HG03520 (cell line): ENCODE data around the gene UMODL1.
"Not testable (repeated sequence)": the region's sequence is repeated elsewhere in the genome, so short reads cannot be mapped to it uniquely, and the experiment has no call there.

Source experiments
- ATAC-seq: cut with Tn5 transposase; IDR thresholded peaks from one replicate; pipeline ENCODE4 v1.9.1; 2021; ENCODE audit warnings: mild to moderate bottlenecking, moderate library complexity; ENCODE audit not compliant: unreplicated experiment

Gene UMODL1

DNA sequence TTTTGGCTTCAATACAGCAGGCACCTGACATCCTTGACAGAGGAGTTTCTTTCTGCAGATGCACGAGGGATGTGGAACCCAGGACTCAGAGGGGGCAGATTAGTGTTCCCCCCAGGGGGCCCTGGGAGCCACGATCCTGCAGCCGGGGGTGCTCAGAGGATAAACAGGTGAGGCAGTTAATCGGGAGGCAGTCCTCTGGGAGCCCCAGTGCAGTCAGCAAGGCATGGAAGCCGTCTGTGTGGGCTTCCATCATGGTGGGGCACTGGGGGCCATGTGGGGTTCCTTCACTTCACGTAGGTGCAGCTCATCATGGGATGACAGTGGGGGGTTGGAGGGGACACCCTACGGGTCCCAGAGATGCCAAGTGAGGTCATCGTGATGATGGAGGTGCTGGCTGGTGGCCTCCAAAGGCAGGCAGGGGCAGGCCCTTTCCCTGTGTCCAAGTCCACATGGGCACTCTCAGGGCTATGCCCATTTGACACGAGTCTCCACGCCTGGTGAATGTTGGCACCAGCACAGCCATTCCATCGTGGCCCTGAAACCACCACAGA is 88.5 kb downstream of the UMODL1 start:
- ATAC-seq: no peak

DNA sequence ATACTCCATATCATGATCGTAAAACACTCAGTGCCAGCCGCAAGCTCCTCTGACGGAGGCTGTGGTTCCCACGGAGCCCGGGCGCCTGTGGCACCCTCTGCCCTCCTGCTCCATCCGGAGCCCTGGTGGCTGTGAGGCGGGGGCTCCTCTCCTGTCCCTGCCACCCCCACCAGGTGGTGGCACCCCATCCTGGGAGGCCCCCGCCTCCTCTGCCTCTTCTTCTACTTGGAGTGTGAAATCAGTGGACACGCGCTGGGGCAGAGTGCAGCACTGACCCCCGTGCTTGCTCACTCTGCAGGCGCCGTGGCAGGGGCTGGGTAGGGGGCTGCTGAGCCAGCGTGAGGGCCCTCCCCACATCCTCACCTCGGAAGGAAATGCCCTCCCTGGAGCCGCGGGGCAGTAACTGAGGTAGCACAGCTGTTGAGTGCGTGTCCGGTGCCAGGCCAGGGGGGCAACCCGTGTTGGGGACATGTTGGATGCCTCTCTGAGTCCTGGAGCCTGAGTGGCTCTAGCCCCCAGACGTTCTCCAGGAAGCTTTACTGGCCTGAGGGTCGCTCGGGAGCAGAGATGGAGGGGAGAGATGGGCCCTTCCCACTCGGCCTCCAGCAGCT is 89.1 kb downstream of the UMODL1 start:
- no peak for ATAC-seq

DNA sequence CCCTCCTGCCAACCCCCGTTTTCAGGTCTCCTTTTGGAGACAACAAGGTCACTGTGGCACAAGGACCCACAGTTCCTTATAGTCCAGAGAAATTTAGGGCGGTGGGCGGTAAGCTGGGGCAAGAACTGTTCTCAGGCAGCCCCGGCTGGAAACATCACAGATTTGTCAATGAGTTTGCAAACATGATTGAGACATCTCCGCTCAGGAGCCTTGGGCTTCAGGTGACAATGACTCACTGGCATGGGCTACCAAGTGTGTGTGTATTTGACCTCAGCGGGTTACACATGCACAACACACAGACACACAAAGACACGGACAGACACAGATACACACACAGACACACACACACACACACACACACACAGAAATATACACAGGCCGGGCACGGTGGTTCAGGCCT is 89.6 kb downstream of the UMODL1 start:
- ATAC-seq: no peak

DNA sequence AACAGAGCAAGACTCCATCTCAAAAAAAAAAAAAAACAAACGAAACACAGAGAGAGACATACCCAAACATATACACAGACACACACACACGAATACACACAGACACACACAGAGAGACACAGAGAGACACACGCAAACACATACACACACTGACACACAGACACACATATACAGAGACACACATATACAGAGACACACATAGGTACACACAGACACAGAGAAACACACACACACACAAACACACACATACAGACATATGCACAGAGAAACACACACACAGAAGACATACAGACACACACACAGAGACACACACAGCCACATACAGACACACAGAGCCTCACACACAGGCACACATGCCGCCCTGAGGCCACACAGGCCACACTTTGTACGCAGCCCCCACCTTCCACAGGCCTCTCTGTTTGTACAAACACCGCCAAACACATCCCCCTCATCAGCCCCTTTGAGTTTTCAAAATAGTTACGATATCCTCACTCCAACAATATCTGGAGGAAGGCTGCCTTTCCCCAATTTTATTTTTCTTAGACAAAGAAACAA is 90.4 kb downstream of the UMODL1 start:
- no peak for ATAC-seq

DNA sequence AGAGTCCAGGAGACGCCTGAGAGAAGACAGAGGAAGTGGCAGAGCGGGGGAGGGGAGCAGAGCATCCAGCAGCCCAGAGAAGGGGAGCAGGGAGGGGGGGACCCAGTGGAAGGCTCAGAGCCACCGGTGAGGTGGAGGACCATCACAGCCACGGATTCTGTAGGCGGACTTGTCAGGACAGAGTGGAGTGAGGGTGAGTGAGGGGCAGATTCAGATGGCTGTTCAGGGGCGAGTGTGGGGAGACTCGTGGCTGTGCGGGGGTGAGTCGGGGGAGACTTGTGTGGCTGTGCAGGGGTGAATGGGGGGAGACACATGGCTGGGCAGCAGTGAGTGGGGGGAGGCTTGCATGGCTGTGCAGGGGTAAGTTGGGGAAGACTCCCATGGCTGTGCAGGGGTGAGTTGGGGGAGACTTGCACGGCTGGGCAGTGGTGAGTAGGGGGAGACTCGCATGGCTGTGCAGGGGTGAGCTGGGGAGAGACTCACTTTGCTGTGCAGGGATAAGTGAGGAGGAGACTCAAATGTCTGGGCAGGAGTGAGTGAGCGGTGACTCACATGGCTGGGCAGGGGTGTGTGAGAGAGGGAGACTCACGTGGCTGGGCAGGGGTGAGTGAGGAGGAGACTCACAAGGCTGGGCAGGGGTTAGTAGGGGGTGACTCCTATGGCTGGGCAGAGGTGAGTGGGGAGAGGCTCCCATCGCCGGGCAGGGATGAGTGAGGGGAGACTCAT is 91.0 kb downstream of the UMODL1 start:
- no peak for ATAC-seq

DNA sequence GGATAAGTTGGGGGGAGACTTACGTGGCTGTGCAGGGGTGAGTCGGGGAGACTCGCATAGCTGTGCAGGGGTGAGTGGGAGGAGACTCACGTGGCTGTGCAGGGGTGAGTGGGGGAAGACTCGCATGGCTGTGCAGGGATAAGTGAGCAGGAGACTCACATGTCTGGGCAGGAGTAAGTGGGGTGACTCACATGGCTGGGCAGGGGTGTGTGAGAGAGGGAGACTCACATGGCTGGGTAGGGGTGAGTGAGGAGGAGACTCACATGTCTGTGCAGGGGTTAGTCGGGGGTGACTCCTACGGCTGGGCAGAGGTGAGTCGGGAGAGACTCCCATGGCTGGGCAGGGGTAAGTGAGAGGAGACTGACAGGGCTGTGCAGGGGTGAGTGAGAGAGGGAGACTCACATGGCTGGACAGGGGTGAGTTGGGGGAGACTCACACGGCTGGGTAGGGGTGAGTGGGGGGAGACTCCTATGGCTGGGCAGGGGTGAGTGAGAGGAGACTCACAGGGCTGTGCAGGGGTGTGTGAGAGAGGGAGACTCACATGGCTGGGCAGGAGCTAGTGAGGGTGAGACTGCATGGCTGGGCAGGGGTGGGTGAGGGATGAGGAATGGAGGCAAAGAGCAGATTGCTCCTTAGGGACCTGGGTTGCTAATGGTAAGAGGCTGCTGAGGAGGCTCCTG is 91.9 kb downstream of the UMODL1 start:
- no peak for ATAC-seq

DNA sequence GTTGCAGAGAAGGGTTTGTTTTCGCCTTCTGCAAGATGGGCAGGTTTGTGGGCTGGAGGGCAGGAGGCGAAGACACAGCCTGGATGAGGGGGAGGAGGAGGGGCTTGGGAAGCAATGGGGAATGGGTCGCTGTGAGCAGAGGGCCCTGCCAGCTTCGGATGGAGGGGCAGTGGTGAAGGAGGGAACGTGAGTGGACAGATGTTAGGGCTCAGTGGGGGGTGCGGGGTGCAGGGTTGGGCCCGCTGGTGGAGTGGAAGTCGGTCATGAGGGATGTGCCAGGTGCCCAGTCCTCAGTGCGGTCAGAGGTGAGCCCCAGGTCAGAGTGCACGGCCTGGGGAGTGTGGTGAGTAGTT is 92.4 kb downstream of the UMODL1 start:
- ATAC-seq: no peak

DNA sequence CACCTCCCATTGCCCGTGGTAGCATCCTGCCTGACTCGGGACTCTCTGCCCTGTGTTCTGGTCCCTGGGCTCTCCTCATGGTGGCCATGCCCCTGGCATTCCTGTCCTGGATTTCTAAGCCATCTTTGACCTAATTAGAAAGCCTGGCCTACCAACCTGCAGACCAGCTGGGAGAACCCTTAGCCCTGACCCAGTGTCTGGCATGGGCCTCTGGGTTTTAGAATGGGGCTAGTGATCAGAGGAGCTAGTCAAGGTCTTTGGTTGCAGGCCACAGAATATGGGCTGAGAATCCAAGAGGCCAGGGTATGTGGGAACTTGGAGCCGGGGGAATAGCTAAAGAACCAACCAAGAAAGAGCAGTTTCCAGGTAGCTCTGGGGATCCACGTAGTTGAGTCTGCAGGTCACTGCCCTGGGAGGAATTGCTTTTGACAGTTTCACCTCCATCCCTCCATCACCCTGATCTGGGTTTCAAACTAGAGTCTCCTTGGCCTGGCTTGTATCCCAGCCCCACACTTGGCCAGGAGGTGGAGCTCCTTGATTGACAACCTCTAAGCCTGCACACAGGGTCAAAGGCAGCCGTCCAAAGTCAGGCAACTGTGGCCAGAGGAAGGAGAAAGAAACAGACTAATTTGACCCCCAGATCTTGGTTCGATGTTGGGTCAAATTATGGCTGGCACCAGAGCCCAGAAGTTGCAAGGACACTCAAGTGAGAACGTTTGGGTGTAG is 93.1 kb downstream of the UMODL1 start:
- no peak for ATAC-seq

DNA sequence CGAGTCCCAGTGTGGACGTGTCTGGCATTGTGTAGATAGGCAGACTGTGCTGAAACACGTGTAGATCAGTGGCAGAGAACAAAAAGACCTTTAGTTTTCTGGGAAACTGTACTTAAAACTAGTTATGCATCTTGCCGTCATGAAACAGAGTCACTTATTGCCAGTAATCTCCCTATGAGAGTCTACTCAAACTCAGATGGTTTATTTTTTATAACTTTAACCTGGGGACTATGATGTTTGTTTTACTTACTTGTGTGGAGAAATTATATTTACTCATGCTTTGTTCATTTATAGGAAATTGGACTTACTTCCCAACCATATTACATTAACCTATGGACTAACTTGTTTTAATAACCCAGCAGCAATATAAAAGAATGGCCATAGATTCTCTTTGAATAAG is 93.7 kb downstream of the UMODL1 start:
- ATAC-seq: no peak

DNA sequence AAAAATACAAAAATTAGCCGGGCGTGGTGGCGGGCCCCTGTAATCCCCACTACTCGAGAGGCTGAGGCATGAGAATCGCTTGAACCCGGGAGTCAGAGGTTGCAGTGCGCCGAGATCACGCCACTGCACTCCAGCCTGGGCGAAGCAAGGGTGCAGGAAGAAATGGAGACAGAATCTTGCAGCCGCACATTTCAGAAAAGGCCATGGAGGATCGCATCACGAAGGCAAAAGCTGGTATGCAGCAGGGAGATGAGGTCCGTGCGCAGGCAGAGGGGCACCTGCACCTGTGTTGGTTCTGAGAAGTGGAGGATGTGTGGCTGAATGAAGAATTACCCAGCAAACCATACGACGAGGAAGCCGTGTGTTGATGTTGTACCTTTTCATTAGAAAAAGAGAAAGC is 94.8 kb downstream of the UMODL1 start:
- no peak for ATAC-seq

DNA sequence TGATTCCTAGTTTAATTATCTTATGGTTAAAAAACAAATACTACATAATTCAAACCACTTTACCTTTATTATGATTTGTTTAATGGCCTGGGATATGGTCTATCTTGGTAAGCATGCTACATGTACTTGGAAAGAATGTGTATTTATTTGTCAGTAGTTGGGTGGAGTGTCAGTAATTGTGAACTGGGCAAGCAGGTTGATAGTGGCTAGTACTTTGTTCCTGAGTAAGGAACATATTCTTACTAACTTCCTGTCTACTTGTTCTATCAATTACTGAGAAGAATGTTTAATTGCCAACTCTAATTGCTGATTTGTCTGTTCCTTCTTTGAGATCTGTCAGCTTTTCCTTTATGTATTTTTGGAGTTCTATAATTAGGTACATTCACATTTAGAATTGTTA is 98.6 kb downstream of the UMODL1 start:
- no peak for ATAC-seq

DNA sequence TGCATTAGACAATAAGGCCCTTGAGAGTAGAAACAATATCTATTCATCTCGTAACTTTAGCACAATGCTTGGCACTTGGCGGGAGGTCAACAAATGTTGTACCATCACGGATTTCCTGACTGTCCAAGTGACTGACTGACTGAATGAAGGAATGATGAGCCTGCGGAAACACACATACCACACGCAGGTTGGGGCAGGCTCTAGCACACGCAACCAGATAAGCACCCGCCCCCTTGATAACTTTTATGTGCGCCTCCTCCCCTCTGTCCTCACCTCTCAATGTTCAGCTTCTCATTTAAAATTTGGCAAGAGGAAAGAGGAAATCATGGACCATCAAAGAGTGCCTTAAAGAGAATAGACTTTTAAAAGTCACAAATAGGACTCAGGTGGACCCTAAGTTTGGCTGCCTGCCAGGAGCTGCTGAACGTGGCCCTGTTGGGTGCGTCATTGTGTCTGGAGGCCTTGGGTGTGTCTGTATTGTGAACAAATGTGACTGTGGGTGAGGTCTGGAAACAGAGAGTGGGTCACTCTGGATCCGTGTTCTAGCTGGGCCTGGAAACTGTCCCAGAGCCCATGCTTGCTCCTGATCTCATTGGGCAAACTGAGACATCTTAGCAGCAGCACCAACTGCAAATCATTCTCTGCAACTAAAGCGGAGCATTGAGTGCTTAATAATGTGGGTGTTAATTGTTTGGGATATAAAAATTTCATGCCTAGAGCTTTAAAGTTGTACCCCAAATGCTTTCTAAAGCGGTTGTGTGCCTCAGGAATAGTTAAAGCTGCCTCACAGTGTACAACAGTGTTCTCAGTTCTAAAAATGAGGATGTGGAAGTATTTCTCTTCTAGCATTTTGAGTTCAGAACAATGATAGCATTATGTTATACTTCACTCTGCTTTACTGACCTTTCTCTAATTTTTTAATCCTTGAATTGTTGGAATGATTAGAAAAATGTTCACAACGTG is 100.3 kb downstream of the UMODL1 start:
- ATAC-seq: no peak

DNA sequence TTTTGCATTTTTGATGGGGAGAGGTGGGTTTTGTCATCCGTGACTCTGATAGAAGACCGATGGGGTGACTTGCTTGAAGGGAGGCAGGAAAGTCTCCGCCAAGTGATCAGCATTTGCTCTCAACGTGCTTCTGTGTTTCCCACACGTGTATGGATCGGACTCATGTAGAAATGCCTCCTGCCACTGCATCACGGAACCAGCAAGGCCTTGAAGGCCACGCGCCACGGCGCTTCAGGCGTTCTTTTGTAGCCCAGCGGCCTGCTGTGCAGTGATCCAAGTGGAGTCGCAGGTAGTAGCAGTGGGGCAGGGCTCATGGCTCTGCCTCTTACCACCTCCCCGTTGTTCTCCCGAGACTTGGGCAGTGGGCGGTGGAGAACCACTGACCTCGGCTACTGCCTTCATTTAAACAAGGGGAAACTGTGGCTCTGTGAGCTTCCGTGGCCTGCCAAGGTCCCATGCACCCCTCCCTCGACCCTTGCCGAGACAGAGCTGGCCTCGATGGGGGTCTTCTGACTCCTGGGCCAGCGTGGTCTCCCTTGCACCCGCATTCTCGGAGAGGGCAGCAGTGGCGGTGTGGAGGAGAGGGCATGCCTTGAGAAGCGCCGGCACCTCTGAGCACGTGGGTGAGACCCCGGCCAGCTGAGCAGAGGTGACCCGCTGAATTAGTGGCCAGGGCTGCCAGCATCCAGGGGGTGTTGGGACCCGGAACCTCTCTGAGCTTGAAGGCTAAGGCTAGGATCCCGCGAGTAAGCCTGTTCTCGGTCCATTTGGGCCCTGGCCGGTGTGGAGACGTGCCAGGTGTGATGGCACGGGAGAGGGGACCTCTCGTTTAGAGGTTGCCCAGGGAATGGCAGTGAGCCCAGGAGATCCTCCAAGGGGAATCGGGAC is 101.7 kb downstream of the UMODL1 start:
- ATAC-seq: no peak

DNA sequence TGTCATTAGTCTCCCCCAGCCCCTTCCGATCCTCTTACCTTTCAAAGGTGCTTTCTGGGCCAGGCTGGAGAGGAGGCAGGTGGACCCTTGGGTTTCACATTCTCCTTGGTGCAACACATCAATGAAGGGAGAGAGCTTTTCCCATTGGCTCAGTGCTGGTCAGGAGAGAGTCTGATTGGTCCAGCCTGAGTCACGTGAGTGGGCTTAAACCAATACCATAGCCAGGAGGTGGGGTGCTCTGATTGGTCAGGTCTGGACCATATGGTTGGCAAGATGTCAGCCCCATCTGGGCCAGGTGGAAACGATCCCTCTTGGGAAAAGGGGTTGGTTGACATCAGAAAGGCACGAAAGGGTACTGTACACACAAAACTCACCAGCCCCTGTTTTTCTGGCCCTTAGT is 103.1 kb downstream of the UMODL1 start:
- ATAC-seq: no peak

DNA sequence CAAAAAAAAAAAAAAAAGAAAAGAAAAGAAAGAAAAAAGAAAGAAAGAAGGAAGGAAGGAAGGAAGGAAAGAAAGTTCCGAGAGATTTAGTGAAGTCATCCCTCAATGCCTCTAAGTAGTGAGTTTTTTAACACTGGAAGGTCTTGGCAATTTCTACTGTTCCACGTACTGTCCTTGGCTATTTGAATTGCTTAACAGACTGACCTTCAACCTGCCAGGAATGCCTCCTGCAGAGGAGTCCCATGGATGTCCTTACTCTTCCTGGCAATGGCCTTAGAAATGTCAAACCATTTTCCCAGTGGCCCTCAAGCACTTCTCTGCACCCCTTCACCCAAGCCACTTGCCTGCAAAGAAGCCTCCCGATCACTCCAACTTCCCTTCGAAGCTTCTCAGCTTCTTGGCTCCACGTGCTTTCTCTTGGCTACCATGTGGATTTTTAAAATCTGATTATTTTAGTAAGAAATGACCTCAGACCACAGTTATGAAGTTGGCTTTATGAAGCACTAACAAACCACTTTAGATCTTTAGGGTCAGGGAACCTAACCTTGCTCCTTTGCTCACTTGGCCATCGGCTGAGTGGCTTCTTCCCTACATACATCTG is 104.1 kb downstream of the UMODL1 start:
- no peak for ATAC-seq

DNA sequence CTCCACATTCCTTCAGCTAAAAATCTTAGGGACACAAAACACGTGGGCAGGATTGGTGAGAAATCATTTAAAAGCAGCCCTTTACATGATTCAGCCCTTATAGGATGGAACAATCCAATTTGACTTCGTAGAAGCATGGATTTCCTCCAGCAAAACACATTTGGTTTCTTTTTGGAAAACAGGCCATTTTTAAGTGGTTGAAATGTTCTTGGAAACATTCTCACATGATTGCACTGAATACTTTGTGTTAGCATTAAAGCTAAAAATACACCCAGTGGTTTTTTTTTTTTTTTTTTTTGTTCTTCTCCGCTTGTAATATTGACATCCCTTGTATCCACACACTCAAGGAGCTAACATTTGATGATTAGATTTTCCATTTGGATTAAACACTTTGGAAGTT is 105.7 kb downstream of the UMODL1 start:
- no peak for ATAC-seq

DNA sequence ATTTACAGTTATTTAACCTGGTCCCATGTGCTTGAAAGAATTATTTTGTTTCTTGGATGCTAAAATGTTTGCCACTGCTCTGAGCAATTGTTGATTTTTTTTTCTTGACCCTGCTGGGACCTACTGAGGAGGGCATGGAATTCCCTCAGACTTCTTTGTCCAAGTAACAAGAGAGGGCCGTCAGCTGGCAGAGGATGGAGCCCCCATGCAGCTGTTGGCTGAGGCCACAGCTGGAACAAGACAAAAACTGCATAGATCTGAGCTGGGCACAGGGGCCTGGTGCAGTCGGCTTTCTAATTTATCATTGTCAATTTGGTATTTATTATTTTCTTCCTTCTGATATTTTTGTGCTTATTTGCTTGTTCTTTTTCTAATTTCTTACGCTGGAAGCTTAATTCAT is 108.2 kb downstream of the UMODL1 start:
- ATAC-seq: no peak

DNA sequence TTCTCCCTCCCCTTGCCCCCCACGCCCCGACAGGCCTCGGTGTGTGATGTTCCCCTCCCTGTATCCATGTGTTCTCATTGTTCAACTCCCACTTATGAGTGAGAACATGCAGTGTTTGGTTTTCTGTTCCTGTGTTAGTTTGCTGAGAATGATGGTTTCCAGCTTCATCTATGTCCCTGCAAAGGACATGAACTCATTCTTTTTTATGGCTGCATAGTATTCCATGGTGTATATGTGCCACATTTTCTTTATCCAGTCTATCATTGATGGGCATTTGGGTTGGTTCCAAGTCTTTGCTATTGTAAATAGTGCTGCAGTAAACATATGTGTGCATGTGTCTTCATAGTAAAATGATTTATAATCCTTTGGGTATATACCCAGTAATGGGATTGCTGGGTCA is 108.9 kb downstream of the UMODL1 start:
- ATAC-seq: not testable (repeated sequence)
